ENCODE results near the gene ROPN1L.

ROPN1L gene

DNA sequence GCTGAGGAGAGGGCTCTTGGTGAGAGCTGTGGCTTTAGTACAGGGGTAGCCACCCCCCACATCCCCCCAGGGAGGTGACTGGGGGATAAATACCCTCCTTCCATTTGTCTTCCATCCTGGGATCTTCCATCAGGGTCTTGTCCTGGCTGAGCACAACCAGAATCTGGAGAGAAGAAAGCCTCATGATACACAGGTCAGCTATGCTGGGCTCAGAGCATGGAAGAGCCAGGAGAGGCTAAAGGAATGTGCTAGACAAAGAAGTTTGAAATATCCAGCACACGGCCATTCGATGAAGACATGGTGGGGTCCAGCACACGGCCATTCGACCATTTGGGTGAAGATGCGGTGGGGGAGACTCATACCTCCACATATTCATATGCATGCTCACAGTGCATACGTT is 30.0 kb downstream of the ROPN1L start:
- TF ChIP-seq TAF1 (IDR thresholded peaks at IDR 0.05; ENCODE audit: low read depth, low read length) (no peak), POLR2A (IDR thresholded peaks at IDR 0.05; ENCODE audit: low read depth, low read length) (no peak), POLR2AphosphoS5 (IDR thresholded peaks at IDR 0.05; ENCODE audit: low read depth, low read length) (no peak), PAX5 (IDR thresholded peaks at IDR 0.05; ENCODE audit: insufficient read depth, low read length, severe bottlenecking) (no peak), SPI1 (IDR thresholded peaks at IDR 0.05; ENCODE audit: low read depth, low read length) (no peak), POU2F2 (IDR thresholded peaks at IDR 0.05; ENCODE audit: low read depth, low read length) (no peak)
- no peak for FAIRE-seq
- DNase-seq (ENCODE audit: insufficient read length, low spot score), result no peak

- FAIRE-seq, result no peak
- TF ChIP-seq PAX5 (IDR thresholded peaks at IDR 0.05; ENCODE audit: insufficient read depth, low read length, severe bottlenecking) (no peak), POU2F2 (IDR thresholded peaks at IDR 0.05; ENCODE audit: low read depth, low read length) (no peak), TAF1 (IDR thresholded peaks at IDR 0.05; ENCODE audit: low read depth, low read length) (no peak), SPI1 (IDR thresholded peaks at IDR 0.05; ENCODE audit: low read depth, low read length) (no peak), POLR2A (IDR thresholded peaks at IDR 0.05; ENCODE audit: low read depth, low read length) (no peak), POLR2AphosphoS5 (IDR thresholded peaks at IDR 0.05; ENCODE audit: low read depth, low read length) (no peak)
These were observed 32.9 kb downstream of the ROPN1L start for GRCh38 chr5:10474521-10475075.

GRCh38 chr5:10475931-10476676 is 34.4 kb downstream of the ROPN1L start:
- TF ChIP-seq SPI1 (IDR thresholded peaks at IDR 0.05; ENCODE audit: low read depth, low read length), result no peak
- no peak for TF ChIP-seq POLR2A (IDR thresholded peaks at IDR 0.05; ENCODE audit: low read depth, low read length)
- TF ChIP-seq TAF1 (IDR thresholded peaks at IDR 0.05; ENCODE audit: low read depth, low read length), result no peak
- no peak for TF ChIP-seq POLR2AphosphoS5 (IDR thresholded peaks at IDR 0.05; ENCODE audit: low read depth, low read length)
- TF ChIP-seq POU2F2 (IDR thresholded peaks at IDR 0.05; ENCODE audit: low read depth, low read length), result no peak
- DNase-seq (ENCODE audit: insufficient read length, low spot score), result no peak
- FAIRE-seq, result no peak

More at GRCh38 chr5:10474521-10475075, 32.9 kb downstream of the ROPN1L start:
- DNase-seq (ENCODE audit: insufficient read length, low spot score), result no peak

GRCh38 chr5:10476878-10477277 is 35.2 kb downstream of the ROPN1L start:
- FAIRE-seq (no peak), DNase-seq (ENCODE audit: insufficient read length, low spot score) (no peak)
- TF ChIP-seq TAF1 (IDR thresholded peaks at IDR 0.05; ENCODE audit: low read depth, low read length) (no peak), POLR2AphosphoS5 (IDR thresholded peaks at IDR 0.05; ENCODE audit: low read depth, low read length) (no peak), POLR2A (IDR thresholded peaks at IDR 0.05; ENCODE audit: low read depth, low read length) (no peak), SPI1 (IDR thresholded peaks at IDR 0.05; ENCODE audit: low read depth, low read length) (no peak), POU2F2 (IDR thresholded peaks at IDR 0.05; ENCODE audit: low read depth, low read length) (no peak), PAX5 (IDR thresholded peaks at IDR 0.05; ENCODE audit: insufficient read depth, low read length, severe bottlenecking) (no peak)

GRCh38 chr5:10477943-10478342 is 36.3 kb downstream of the ROPN1L start:
- TF ChIP-seq POLR2A (IDR thresholded peaks at IDR 0.05; ENCODE audit: low read depth, low read length), result no peak
- no peak for DNase-seq (ENCODE audit: insufficient read length, low spot score)
- FAIRE-seq, result no peak

- FAIRE-seq, result no peak
- no peak for DNase-seq (ENCODE audit: insufficient read length, low spot score)
- TF ChIP-seq TAF1 (IDR thresholded peaks at IDR 0.05; ENCODE audit: low read depth, low read length), result no peak
- TF ChIP-seq POLR2A (IDR thresholded peaks at IDR 0.05; ENCODE audit: low read depth, low read length), result no peak
These were observed 36.8 kb downstream of the ROPN1L start for GRCh38 chr5:10478436-10478835.

DNA sequence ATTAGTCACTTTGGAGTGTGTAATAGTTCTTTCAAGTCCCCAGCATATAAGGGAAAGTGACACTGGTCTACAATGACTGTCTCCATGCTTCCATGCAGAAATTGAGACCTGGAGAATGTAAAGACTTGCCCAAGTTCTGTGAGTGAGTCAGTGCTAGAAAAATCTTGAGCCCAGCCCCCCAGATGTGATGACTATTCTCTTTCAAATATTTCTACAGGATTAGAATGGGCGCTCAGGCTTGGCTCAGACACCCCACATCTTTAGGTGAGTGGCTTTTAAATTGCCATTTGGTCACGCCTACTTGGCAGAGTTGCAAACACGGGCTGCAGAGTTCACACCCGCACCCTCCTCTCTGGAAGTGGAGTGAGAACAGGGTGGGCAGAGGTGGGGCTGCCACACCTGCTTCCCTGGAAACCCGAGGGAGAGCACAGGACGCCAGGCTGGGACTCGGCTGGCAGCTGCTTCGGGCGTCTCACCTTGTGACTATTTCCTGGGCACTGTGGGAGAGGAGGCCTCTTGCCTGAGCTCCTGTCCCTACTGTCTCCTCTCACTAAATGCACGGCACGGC is 37.6 kb downstream of the ROPN1L start:
- no peak for DNase-seq (ENCODE audit: insufficient read length, low spot score)
- FAIRE-seq, result no peak

GRCh38 chr5:10480237-10480985 is 38.7 kb downstream of the ROPN1L start:
- FAIRE-seq, result no peak
- no peak for DNase-seq (ENCODE audit: insufficient read length, low spot score)
- TF ChIP-seq TAF1 (IDR thresholded peaks at IDR 0.05; ENCODE audit: low read depth, low read length) (no peak), POLR2AphosphoS5 (IDR thresholded peaks at IDR 0.05; ENCODE audit: low read depth, low read length) (no peak), PAX5 (IDR thresholded peaks at IDR 0.05; ENCODE audit: insufficient read depth, low read length, severe bottlenecking) (no peak), POU2F2 (IDR thresholded peaks at IDR 0.05; ENCODE audit: low read depth, low read length) (no peak), SPI1 (IDR thresholded peaks at IDR 0.05; ENCODE audit: low read depth, low read length) (no peak), POLR2A (IDR thresholded peaks at IDR 0.05; ENCODE audit: low read depth, low read length) (no peak)

More for the DNA sequence above, 37.6 kb downstream of the ROPN1L start:
- TF ChIP-seq PAX5 (IDR thresholded peaks at IDR 0.05; ENCODE audit: insufficient read depth, low read length, severe bottlenecking) (no peak), POU2F2 (IDR thresholded peaks at IDR 0.05; ENCODE audit: low read depth, low read length) (no peak), POLR2A (IDR thresholded peaks at IDR 0.05; ENCODE audit: low read depth, low read length) (no peak), SPI1 (IDR thresholded peaks at IDR 0.05; ENCODE audit: low read depth, low read length) (no peak)

- no peak for DNase-seq (ENCODE audit: insufficient read length, low spot score)
- no peak for FAIRE-seq
- TF ChIP-seq PAX5 (IDR thresholded peaks at IDR 0.05; ENCODE audit: insufficient read depth, low read length, severe bottlenecking), result no peak
- no peak for TF ChIP-seq POU2F2 (IDR thresholded peaks at IDR 0.05; ENCODE audit: low read depth, low read length)
- no peak for TF ChIP-seq TAF1 (IDR thresholded peaks at IDR 0.05; ENCODE audit: low read depth, low read length)
- no peak for TF ChIP-seq POLR2A (IDR thresholded peaks at IDR 0.05; ENCODE audit: low read depth, low read length)
- no peak for TF ChIP-seq SPI1 (IDR thresholded peaks at IDR 0.05; ENCODE audit: low read depth, low read length)
- no peak for TF ChIP-seq POLR2AphosphoS5 (IDR thresholded peaks at IDR 0.05; ENCODE audit: low read depth, low read length)
These were observed 39.7 kb downstream of the ROPN1L start for GRCh38 chr5:10481241-10481935.
